ENCODE measurements around the gene MUC21.

GRCh38 chr6:30942338-30943060 lies 41.0 kb upstream of the MUC21 start:
- TF ChIP-seq CTCF (IDR thresholded peaks at IDR 0.05) = peak in 2 of 4 donors; percentile 13 to 24
- TF ChIP-seq POLR2A (IDR thresholded peaks at IDR 0.05) = no peak
